Colonic mucosa (tissue), 4 donors: ENCODE measurements around the gene FOXJ1. TPM values are rescaled to one million over a fixed set of nuclear protein-coding genes. Genes with fewer than 3 reads are reported as not detected.

Experiments used
- DNase-seq: peaks from one replicate; pipeline ENCODE4 v3.0.0-alpha.2; 2020
- H3K27ac ChIP-seq: fragments of 200-600 bp; one replicate; pipeline ENCODE4 v1.8.0; 2021
- H3K27me3 ChIP-seq: fragments of 200-600 bp; one replicate; pipeline ENCODE4 v1.8.0; 2021
- H3K36me3 ChIP-seq: fragments of 200-600 bp; one replicate; pipeline ENCODE4 v1.8.0; 2021
- H3K4me1 ChIP-seq: fragments of 200-600 bp; one replicate; pipeline ENCODE4 v1.8.0; 2021; ENCODE audit warnings: mild to moderate bottlenecking
- H3K4me3 ChIP-seq: fragments of 200-600 bp; one replicate; pipeline ENCODE4 v1.8.0; 2021
- H3K9ac ChIP-seq, 2 donors: one replicate each; pipeline ENCODE4 v1.7.0; 2013; ENCODE audit warnings: control low read depth in 2 of 2, low read depth in 2 of 2, low read length in 2 of 2
- H3K9me3 ChIP-seq: fragments of 200-600 bp; one replicate; pipeline ENCODE4 v1.8.0; 2021
- intact Hi-C: fragments of 100-400 bp; cut with DNase I; formaldehyde crosslinking; loops from one replicate; pipeline ENCODE4 v1.14.1; 2022
- total RNA-seq, 2 donors: library from RNA; stranded (reverse); fragmentation: NEBNext Ultra II Directional in 1 of 2; extraction: Animal tissue kit (Norgen Biotek cat#: 25700) in 1 of 2; gene quantifications; one replicate each; pipeline ENCODE4 v1.2.1, GENCODE V29; 2021
- TF ChIP-seq, protein P1 (sequence below): fragments of 200-600 bp; IDR thresholded peaks from one replicate; pipeline ENCODE4 v1.8.0; 2022; ENCODE audit warnings: antibody characterized with exemption, mild to moderate bottlenecking
- donor health status: healthy.
- donor health status: DM: no; HTN: no; CAD: no.
- donor health status: DM: no; HTN: no; CAD: no.

Gene FOXJ1
- total RNA-seq, 2 donors from 2014 or later, result 1.4 to 2.5 TPM

DNA sequence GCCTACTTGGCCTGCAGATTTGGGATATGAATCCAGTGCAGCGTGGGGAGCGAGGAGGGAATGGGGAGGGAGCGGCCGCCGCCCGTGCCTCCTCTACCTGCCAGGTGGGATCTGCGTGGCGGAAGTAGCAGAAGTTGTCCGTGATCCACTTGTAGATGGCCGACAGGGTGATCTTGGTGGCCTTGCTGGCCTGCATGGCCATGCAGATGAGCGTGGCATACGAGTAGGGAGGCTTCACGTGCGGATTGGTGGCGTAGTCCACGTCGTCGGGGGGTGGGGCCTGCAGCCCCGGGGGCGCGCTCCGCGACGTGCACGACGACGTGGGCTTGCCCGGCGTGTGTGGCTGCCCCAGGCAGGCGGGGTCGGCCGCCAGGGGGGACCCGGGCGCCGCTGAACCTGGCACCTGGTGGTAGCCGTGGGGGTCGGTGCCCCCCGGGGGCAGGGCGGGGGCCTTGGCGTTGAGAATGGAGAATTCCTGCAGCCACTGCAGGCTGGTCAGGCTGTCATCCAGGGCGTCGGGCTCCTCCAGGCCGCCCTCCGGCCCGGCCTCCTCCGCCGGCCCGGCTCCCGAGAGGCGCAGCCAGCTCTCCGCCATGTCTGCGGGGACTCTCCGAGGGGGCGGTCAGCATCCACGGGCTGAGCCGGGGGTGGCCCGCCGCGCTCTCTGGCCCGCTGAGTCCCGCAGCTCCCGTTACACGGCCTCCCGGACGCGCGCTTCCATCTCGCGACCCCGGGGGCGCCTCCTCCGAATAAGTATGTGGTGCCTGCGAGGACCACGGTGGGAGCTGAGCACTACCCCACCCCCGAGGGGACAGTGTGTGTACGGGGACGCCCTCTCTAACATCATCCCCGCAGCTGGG, 1.0 kb downstream of the FOXJ1 start:
- H3K4me3 ChIP-seq, result peak overlapping the region; percentile 17

DNA sequence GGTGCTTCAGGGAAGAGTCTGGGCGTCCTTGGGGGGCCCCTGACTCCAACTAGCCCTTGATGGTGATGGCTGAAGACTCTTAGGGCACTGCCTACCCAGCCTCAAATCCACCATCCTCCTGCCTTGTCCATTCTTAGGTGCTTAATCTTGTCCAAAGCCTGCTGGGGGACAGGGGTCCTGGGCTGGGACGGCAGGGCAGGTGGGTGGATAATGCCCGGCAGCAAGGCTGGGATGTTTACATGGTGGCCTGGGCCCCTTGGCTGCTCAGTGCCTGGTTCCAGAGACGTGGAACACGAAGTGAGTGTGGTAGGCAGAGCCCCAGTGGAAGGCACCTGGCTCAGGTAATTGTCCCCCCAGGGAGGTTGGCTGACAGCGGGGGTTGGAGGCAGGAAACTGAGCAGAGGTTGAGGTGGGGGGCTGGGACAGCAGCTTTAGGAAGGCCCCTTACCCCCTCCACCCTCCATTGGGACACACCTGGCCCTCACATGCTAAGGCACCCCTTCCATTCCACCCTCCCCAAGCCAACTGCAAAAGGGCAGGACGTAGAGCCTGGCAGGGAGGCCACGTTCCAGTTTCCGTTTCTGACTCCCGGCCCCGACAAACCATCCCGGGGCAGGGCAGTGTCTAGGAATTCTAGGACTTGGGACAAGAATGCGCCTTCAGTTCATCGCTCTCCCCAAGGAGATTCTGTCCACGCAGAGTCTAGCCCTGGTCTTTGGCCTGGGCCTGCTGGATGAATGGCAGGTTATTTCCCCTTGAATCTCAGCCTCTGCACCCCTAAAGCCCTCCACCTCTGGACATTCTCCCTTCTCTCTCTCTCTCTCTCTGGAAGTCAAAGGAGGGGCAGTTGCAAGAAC, 1.9 kb downstream of the FOXJ1 start:
- peaks cover 27% of the 10 kb centered on the region for H3K27me3 ChIP-seq
- peak overlapping the region; percentile 17 for H3K4me3 ChIP-seq
- H3K9ac ChIP-seq, result no peak overlapping the region
- intact Hi-C loops, result no loop called here
- peaks cover 15% of the 10 kb centered on the region for H3K4me1 ChIP-seq
- H3K36me3 ChIP-seq, result no peaks in the 10 kb centered on the region
- TF ChIP-seq, protein P1, sequence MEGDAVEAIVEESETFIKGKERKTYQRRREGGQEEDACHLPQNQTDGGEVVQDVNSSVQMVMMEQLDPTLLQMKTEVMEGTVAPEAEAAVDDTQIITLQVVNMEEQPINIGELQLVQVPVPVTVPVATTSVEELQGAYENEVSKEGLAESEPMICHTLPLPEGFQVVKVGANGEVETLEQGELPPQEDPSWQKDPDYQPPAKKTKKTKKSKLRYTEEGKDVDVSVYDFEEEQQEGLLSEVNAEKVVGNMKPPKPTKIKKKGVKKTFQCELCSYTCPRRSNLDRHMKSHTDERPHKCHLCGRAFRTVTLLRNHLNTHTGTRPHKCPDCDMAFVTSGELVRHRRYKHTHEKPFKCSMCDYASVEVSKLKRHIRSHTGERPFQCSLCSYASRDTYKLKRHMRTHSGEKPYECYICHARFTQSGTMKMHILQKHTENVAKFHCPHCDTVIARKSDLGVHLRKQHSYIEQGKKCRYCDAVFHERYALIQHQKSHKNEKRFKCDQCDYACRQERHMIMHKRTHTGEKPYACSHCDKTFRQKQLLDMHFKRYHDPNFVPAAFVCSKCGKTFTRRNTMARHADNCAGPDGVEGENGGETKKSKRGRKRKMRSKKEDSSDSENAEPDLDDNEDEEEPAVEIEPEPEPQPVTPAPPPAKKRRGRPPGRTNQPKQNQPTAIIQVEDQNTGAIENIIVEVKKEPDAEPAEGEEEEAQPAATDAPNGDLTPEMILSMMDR, result no peak
- no peaks in the 10 kb centered on the region for H3K9me3 ChIP-seq
- H3K27ac ChIP-seq, result no peak overlapping the region
- DNase-seq, result no peak

More for the DNA sequence above, 1.0 kb downstream of the FOXJ1 start:
- Histone ChIP-seq H3K9me3 (no peaks in the 10 kb centered on the region), H3K27me3 (peaks cover 27% of the 10 kb centered on the region), H3K4me1 (peaks cover 15% of the 10 kb centered on the region), H3K27ac (no peak overlapping the region), H3K9ac (no peak overlapping the region), H3K36me3 (no peaks in the 10 kb centered on the region)
- DNase-seq, result peak; percentile 59
- intact Hi-C loops, result no loop called here
- TF ChIP-seq, protein P1, result no peak

DNA sequence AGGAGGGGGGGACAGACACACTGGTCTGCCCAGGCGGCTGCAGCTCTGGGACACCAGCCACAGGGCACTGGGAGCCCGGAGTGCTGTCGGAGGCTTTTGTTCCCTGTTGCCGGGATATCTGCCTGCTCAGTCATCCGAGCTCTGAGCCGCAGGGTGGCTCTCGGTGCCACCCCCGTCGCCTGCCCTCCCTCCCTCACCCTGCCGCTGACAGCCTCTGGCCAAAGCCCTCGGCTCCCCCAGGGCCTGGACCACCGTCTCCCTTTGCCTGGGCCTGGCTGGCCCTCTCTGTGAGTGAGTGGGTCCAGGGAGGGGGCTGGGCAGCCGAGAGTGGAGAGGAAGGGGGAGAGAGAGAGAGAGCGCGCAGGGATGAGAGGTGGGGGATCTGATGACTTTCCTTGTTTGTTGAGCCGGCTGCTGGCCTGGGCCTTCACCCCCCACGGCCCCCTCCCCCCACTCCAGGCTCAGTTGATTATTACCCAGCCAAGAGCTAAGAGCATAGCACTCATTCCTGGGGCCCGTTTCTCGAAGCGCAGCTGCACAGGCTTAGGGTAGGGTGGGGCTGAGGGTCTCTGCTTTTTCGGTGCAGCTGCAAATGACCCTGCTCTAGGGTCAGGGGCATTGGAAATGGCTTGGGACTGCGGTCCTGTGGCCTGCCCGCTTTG, 2.7 kb downstream of the FOXJ1 start:
- TF ChIP-seq, protein P1, result no peak
- no peak overlapping the region for H3K4me3 ChIP-seq

DNA sequence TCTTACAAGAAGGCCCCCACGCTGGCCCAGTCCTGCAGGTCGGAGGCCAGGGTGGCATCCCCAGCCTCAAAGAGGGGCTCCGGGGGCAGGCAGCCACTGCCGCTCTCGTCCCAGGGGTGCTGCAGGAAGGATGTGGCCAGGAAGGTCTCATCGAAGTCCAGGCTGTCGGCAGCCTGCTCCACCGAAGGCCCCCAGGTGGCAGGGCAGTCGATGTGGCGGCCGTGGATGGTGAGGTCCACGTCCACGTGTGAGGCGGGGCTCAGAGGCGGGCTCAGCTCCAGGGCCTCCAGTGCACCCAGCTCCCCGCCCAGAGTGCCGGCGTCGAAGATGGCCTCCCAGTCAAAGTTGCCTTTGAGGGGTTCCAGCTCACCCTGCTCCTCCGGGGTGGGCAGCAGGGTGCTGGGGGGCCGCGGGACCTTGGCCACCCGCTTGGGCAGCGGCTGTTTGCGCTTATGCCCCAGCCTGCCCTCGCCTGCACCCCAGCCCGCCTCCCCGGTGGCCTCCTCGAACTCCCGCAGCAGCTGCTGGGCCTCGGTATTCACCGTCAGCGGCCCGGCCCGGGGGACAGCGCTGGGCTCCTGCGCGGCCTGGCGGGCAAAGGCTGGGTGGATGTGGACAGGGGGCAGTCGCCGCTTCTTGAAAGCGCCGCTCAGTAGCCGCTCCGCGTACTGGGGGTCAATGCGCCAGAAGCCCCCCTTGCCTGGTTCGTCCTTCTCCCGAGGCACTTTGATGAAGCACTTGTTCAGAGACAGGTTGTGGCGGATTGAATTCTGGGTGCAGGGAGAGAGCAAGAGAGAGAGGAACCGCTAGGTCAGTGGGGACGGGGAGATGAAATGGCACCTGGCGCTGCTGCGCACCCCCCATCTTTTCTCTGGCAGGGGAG, 3.5 kb downstream of the FOXJ1 start:
- Histone ChIP-seq H3K9ac (no peak overlapping the region), H3K4me3 (no peak overlapping the region), H3K27me3 (peaks cover 27% of the 10 kb centered on the region), H3K4me1 (peaks cover 15% of the 10 kb centered on the region), H3K9me3 (no peaks in the 10 kb centered on the region), H3K36me3 (no peaks in the 10 kb centered on the region), H3K27ac (no peak overlapping the region)
- no peak for DNase-seq
- TF ChIP-seq, protein P1, result no peak
- intact Hi-C loops, result no loop called here

More for the DNA sequence above, 2.7 kb downstream of the FOXJ1 start:
- no peak for DNase-seq
- Histone ChIP-seq H3K4me1 (peaks cover 15% of the 10 kb centered on the region), H3K27ac (no peak overlapping the region), H3K9ac (no peak overlapping the region), H3K27me3 (peaks cover 27% of the 10 kb centered on the region), H3K9me3 (no peaks in the 10 kb centered on the region), H3K36me3 (no peaks in the 10 kb centered on the region)
- intact Hi-C loops, result no loop called here
